OCI-LY1 (cell line): ENCODE results near the gene CHM.

Experiments used
- CTCF ChIP-seq: fragments of 200-600 bp; sonication (generic), shearing (Covaris generic); IDR thresholded peaks from 2 replicates; pipeline ENCODE4 v1.5.1; 2017; ENCODE audit warnings: mild to moderate bottlenecking, antibody characterized with exemption, low read length, moderate library complexity, mixed read lengths
- EZH2 ChIP-seq: fragments of 200-600 bp; sonication (generic), shearing (Covaris generic); IDR thresholded peaks from 2 replicates; pipeline ENCODE4 v1.8.0; 2017; ENCODE audit warnings: borderline replicate concordance, mixed run types, mild to moderate bottlenecking, antibody characterized with exemption, low read length, moderate library complexity, mixed read lengths

DNA sequence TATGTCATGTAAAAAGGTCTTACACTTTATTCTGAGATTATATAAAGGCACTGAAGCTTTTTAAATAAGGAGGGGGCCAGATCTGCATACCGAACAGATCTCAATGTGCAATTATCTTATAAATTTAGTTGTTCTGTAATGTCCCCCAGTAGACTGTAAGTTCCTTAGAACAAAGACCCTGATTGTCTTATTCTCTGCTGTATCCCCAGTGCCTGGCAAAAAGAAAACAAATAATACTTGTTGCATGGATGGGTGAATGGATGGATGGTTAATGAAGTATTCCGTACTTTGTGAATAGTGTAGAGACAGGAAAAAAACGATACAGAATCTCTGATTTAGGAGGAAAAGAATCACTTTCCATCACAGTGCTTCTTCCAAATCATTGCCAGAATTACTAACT, 141.5 kb downstream of the CHM start:
- no peak for TF ChIP-seq CTCF
- no peak for TF ChIP-seq EZH2
